Right atrium auricular region (tissue), 2 donors: ENCODE results near the gene TUBA1C. TPM values are rescaled to one million over a fixed set of nuclear protein-coding genes. Genes with fewer than 3 reads are reported as not detected.
"Not testable (repeated sequence)": the region's sequence is repeated elsewhere in the genome, so short reads cannot be mapped to it uniquely, and the experiment has no call there.

Experiments
- DNase-seq: peaks from one replicate; pipeline ENCODE4 v3.0.0-alpha.2; 2019; ENCODE audit warnings: low spot score
- H3K27ac ChIP-seq, 2 donors: fragments of 200-600 bp; sonication (generic); 1 replicate in 1 of 2; 2 replicates in 1 of 2; pipeline ENCODE4 v1.5.1; 2016 to 2019
- H3K27me3 ChIP-seq, 2 donors: fragments of 200-600 bp; sonication (generic); one replicate each; pipeline versions ENCODE4 v1.5.1 to v1.6.0; 2017 to 2019
- H3K36me3 ChIP-seq: fragments of 200-600 bp; sonication (generic); one replicate; pipeline ENCODE4 v1.5.1; 2016
- H3K4me1 ChIP-seq, 2 donors: fragments of 200-600 bp; sonication (generic); one replicate each; pipeline versions ENCODE4 v1.5.1 to v1.6.0; 2017 to 2019
- H3K4me3 ChIP-seq, 2 donors: fragments of 200-600 bp; sonication (generic); 1 replicate in 1 of 2; 2 replicates in 1 of 2; pipeline ENCODE4 v1.5.1; 2017 to 2019; ENCODE audit warnings: mild to moderate bottlenecking in 1 of 2, moderate library complexity in 1 of 2
- H3K9me3 ChIP-seq, 2 donors: fragments of 200-600 bp; sonication (generic); one replicate each; pipeline ENCODE4 v1.5.1; 2019
- CTCF ChIP-seq, 2 donors: fragments of 200-600 bp; sonication (generic); IDR thresholded peaks; one replicate each; pipeline ENCODE4 v1.5.1; 2019; ENCODE audit warnings: antibody characterized with exemption in 2 of 2
- total RNA-seq, 2 donors: library from RNA; depleted of rRNA; stranded (reverse); fragments of >200 nt; gene quantifications; one replicate each; pipeline ENCODE4 v1.1.0, GENCODE V29; 2016

The TUBA1C gene
- total RNA-seq, 2 donors from 2014 or later: 64.4 to 145 TPM

DNA sequence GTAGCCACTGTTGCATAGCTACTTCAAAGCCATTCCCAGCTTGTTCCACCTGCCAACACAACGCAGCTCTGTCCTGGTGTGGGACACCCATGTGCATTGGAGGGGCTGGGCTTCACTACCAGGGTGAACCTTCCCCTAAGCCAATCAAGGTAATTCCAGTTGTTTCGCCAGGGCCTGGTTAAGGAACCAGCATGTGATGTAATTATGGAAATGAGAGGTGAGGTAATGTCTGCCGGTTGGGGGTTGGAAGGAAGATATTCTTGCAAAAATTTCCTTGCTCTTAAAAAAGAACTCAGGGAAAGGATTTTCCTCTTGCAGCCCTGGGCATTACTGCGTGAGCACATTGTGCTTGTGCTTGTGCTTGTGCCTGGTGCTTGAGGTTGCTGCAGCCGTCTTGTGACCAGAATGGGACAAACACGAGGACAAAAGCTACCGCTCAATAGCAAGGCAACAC lies 14.9 kb downstream of the TUBA1C start:
- H3K9me3 ChIP-seq: no peaks in the 10 kb centered on the region
- H3K27me3 ChIP-seq: no peaks in the 10 kb centered on the region
- H3K27ac ChIP-seq: no peak overlapping the region
- no peaks in the 10 kb centered on the region for H3K36me3 ChIP-seq
- DNase-seq: no peak
- no peaks in the 10 kb centered on the region for H3K4me1 ChIP-seq
- no peak overlapping the region for H3K4me3 ChIP-seq
- TF ChIP-seq CTCF (IDR thresholded peaks at IDR 0.05): no peak

DNA sequence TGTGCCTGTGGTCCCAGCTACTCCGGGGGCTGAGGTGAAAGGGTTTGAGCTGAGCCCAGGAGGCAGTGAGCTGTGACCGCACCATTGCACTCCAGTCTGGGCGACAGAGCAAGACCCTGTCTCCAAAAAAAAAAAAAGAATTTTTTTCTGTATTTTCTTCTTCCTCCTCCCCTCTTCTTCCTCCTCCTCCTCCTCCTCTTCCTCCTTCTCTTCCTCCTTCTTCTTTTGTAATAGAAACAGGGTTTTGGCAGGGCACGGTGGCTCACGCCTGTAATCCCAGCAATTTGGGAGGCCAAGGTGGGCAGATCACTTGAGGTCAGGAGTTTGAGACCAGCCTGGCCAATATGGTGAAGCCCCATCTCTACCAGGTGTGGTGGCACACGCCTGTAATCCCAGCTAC lies 15.7 kb downstream of the TUBA1C start:
- H3K27me3 ChIP-seq, H3K4me1 ChIP-seq, DNase-seq, H3K9me3 ChIP-seq, H3K4me3 ChIP-seq, H3K36me3 ChIP-seq, H3K27ac ChIP-seq: not testable (repeated sequence)

GRCh38 chr12:49282302-49282701 lies 17.4 kb downstream of the TUBA1C start:
- H3K9me3 ChIP-seq: no peaks in the 10 kb centered on the region
- H3K27me3 ChIP-seq: no peaks in the 10 kb centered on the region
- H3K4me3 ChIP-seq: no peak overlapping the region
- no peaks in the 10 kb centered on the region for H3K36me3 ChIP-seq
- DNase-seq: no peak
- TF ChIP-seq CTCF (IDR thresholded peaks at IDR 0.05): no peak
- H3K27ac ChIP-seq: no peak overlapping the region
- no peaks in the 10 kb centered on the region for H3K4me1 ChIP-seq

DNA sequence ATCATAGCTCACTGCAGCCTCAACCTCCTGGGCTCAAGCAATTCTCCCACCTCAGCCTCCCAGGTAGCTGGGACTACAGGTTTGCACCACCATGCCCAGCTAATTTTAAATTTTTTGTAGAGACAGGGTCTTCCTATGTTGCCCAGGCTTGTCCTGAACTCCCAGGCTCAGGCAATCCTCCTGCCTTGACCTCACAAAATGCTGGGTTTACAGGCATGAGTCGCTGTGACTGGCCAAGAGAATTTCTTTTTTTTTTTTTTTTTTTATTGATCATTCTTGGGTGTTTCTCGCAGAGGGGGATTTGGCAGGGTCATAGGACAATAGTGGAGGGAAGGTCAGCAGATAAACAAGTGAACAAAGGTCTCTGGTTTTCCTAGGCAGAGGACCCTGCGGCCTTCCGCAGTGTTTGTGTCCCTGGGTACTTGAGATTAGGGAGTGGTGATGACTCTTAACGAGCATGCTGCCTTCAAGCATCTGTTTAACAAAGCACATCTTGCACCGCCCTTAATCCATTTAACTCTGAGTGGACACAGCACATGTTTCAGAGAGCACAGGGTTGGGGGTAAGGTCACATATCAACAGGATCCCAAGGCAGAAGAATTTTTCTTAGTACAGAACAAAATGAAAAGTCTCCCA lies 18.0 kb downstream of the TUBA1C start:
- not testable (repeated sequence) for H3K36me3 ChIP-seq, H3K27ac ChIP-seq, H3K9me3 ChIP-seq, H3K27me3 ChIP-seq, H3K4me1 ChIP-seq, H3K4me3 ChIP-seq, DNase-seq

GRCh38 chr12:49283541-49284429 lies 18.9 kb downstream of the TUBA1C start:
- no peaks in the 10 kb centered on the region for H3K27me3 ChIP-seq
- no peak overlapping the region for H3K4me3 ChIP-seq
- H3K27ac ChIP-seq: no peak overlapping the region
- no peaks in the 10 kb centered on the region for H3K9me3 ChIP-seq
- no peak for DNase-seq
- TF ChIP-seq CTCF (IDR thresholded peaks at IDR 0.05): no peak
- H3K36me3 ChIP-seq: no peaks in the 10 kb centered on the region
- H3K4me1 ChIP-seq: no peaks in the 10 kb centered on the region

DNA sequence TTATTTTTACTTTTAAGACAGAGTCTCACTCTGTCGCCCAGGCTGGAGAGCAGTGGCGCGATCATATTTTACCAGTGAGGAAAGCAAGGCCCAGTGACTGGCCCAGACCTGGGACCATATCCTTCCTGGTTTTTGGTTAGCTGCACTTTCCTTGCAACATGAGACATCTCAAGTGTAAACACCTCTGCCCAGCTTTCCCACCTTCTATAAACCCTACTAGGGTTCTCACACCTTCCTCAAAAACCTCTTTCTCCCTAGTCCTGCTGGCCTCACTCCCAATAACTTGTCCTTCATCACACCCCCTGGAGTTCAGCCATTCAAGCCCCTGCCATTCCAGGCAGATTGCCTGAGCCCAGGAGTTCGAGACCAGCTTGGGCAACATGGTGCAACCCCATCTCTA lies 19.8 kb downstream of the TUBA1C start:
- Histone ChIP-seq H3K9me3 (no peaks in the 10 kb centered on the region), H3K4me3 (no peak overlapping the region), H3K36me3 (no peaks in the 10 kb centered on the region), H3K27ac (no peak overlapping the region), H3K4me1 (no peaks in the 10 kb centered on the region), H3K27me3 (no peaks in the 10 kb centered on the region)
- DNase-seq: no peak
- TF ChIP-seq CTCF (IDR thresholded peaks at IDR 0.05): no peak
